OCI-LY3 (cell line): ENCODE data around the gene ABCG4.

Source experiments
- CTCF ChIP-seq: fragments of 200-600, 300-600 bp; sonication (generic); IDR thresholded peaks from 2 replicates; pipeline ENCODE4 v1.5.1; 2014; ENCODE audit warnings: antibody characterized with exemption, low read length, low read depth
- EZH2phosphoT487 ChIP-seq: fragments of 200-600 bp; shearing (Covaris generic); IDR thresholded peaks from 2 replicates; pipeline ENCODE4 v1.6.1; 2018; ENCODE audit warnings: antibody characterized with exemption, mixed run types, low read depth

- TF ChIP-seq CTCF (no peak), EZH2phosphoT487 (no peak)
These were observed 30.5 kb downstream of the ABCG4 start for GRCh38 chr11:119179342-119179741.
